IPS DF 6.9 (cell line): ENCODE results near the gene ZNF580.

Experiments
- DNase-seq: peaks from one replicate; pipeline ENCODE4 v3.0.0-alpha.2; 2013; ENCODE audit warnings: low read depth, low spot score
- H3K27ac ChIP-seq: one replicate; pipeline ENCODE4 v1.5.1; 2013; ENCODE audit warnings: low read length, control low read depth
- H3K27me3 ChIP-seq: 2 replicates; pipeline ENCODE4 v1.6.1; 2013; ENCODE audit warnings: mild to moderate bottlenecking, low read length; ENCODE audit not compliant: control insufficient read depth, insufficient read depth
- H3K36me3 ChIP-seq: 2 replicates; pipeline ENCODE4 v1.6.1; 2013; ENCODE audit warnings: low read length; ENCODE audit not compliant: control insufficient read depth, insufficient read depth
- H3K4me1 ChIP-seq: 2 replicates; pipeline ENCODE4 v1.6.1; 2013; ENCODE audit warnings: low read length; ENCODE audit not compliant: control insufficient read depth, insufficient read depth
- H3K4me3 ChIP-seq: 2 replicates; pipeline ENCODE4 v1.5.1; 2013; ENCODE audit warnings: mild to moderate bottlenecking, low read length
- H3K9me3 ChIP-seq: 2 replicates; pipeline ENCODE4 v1.6.1; 2013; ENCODE audit warnings: low read length, inconsistent platforms; ENCODE audit not compliant: control insufficient read depth, insufficient read depth
- WGBS: extraction: QIAGEN DNeasy Blood & Tissue Kit; methylation state at CpG from one replicate; pipeline ENCODE4 v1.1.7; 2013; ENCODE audit warnings: mixed read lengths, missing lambda C conversion rate; ENCODE audit not compliant: insufficient read length, insufficient coverage; 5-methylcytosine and 5-hydroxymethylcytosine counted together

The ZNF580 gene

GRCh38 chr19:55670280-55671053 is 29.7 kb downstream of the ZNF580 start:
- Histone ChIP-seq H3K4me3 (no peak overlapping the region), H3K36me3 (peaks cover 43% of the 10 kb centered on the region)
- WGBS = no CpG with 5 or more reads among the region's 23 CpGs

GRCh38 chr19:55671054-55671378 is 30.2 kb downstream of the ZNF580 start:
- no CpG with 5 or more reads among the region's 2 CpGs for WGBS
- peaks cover 40% of the 10 kb centered on the region for H3K36me3 ChIP-seq
- H3K27ac ChIP-seq = no peak overlapping the region

More at GRCh38 chr19:55670280-55671053, 29.7 kb downstream of the ZNF580 start:
- no peaks in the 10 kb centered on the region for H3K27me3 ChIP-seq
- no peaks in the 10 kb centered on the region for H3K9me3 ChIP-seq
- DNase-seq = no peak
- H3K27ac ChIP-seq = no peak overlapping the region
- no peaks in the 10 kb centered on the region for H3K4me1 ChIP-seq

GRCh38 chr19:55672418-55672817 is 31.6 kb downstream of the ZNF580 start:
- Histone ChIP-seq H3K36me3 (peaks cover 26% of the 10 kb centered on the region), H3K9me3 (no peaks in the 10 kb centered on the region), H3K27me3 (no peaks in the 10 kb centered on the region), H3K4me3 (no peak overlapping the region), H3K27ac (no peak overlapping the region), H3K4me1 (no peaks in the 10 kb centered on the region)
- no CpG with 5 or more reads among the region's 5 CpGs for WGBS
- DNase-seq = no peak

More at GRCh38 chr19:55671054-55671378, 30.2 kb downstream of the ZNF580 start:
- H3K4me1 ChIP-seq = no peaks in the 10 kb centered on the region
- no peaks in the 10 kb centered on the region for H3K9me3 ChIP-seq
- no peak for DNase-seq
- H3K27me3 ChIP-seq = no peaks in the 10 kb centered on the region
- no peak overlapping the region for H3K4me3 ChIP-seq

DNA sequence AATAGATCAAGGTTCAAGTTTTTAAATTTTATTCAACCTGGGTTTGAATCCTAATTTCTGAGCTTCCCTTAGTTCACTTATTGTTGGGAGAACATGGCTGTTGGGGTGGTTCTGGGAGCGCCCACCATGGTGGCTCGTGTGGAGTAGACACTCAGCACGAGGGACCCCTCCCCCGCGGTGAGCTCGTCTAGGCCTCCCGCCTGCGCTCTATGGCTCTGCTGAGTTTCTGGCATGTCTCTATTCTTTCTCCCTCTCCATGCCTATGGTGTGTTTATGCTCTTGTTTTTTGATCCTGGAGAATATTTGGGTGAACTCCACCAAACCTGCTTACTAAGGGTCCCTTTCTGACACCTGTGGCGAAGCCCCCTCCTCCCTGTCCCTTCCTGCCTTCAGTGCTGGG is 32.7 kb downstream of the ZNF580 start:
- Histone ChIP-seq H3K27ac (no peak overlapping the region), H3K27me3 (no peaks in the 10 kb centered on the region), H3K36me3 (peaks cover 21% of the 10 kb centered on the region), H3K9me3 (no peaks in the 10 kb centered on the region), H3K4me3 (no peak overlapping the region), H3K4me1 (no peaks in the 10 kb centered on the region)
- WGBS = no CpG with 5 or more reads among the region's 9 CpGs
- DNase-seq = no peak

- no peak for DNase-seq
- no peak overlapping the region for H3K4me3 ChIP-seq
- peaks cover 19% of the 10 kb centered on the region for H3K36me3 ChIP-seq
- H3K27ac ChIP-seq = no peak overlapping the region
- no CpG with 5 or more reads among the region's 15 CpGs for WGBS
- H3K27me3 ChIP-seq = no peaks in the 10 kb centered on the region
- H3K9me3 ChIP-seq = no peaks in the 10 kb centered on the region
- no peaks in the 10 kb centered on the region for H3K4me1 ChIP-seq
Observed at GRCh38 chr19:55673889-55674288, 33.1 kb downstream of the ZNF580 start.

GRCh38 chr19:55674459-55674840 is 33.6 kb downstream of the ZNF580 start:
- no peak for DNase-seq

DNA sequence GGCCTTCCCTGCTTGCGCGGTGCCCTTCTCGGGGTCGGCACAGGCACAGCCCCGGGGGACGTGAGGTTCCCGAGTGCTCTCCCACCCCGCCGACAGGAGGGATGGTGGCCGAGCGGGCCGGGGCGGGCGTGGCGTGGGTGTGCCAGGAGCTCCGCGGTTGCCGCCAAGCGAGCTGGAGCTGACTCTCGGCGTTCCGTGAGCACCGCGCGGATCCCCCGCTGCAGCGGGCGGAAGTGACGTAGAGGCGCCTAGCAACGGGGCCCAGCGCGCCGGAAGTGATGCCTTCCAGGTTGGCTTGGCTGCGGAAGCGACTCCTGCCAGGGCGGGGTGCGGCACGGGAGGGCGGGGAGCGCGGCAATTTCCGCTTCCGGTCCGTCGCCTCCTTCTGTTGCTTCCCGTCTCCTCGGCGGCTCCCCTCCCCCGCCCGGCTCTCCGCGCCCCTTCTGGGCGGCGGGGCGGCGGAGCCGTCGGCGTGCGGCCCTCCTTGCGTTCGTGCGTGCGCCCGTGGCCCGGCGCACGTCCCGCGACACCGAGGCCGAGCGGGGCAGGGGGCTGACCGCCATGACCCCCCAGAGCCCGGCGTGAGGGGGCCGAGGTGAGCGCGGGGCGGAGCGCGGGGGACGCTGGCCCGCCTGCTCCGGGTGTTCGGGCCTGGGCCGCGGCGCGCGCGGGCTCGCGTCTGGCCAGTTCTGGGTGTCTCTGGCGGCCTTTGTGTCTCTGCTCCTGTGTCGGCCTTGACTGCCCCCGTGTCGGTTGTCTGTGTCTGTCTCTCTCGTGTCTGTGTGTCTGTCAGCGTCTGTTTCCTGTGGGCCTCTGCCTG is 34.2 kb downstream of the ZNF580 start, which contains the start of gene EPN1:
TSS of gene EPN1 (plus strand) at position 386 of the 820 bp plus-strand sequence. CDS start 3,402 bp downstream, outside the sequence.
- Histone ChIP-seq H3K27ac (no peak within 1 kb of the TSS), H3K4me3 (peak within 1 kb of the TSS; percentile 92), H3K4me1 (no peaks in the 10 kb centered on the region), H3K36me3 (peaks cover 13% of the 10 kb centered on the region), H3K27me3 (no peaks in the 10 kb centered on the region), H3K9me3 (no peaks in the 10 kb centered on the region)
- DNase-seq = peak; percentile 78
- WGBS = no CpG with 5 or more reads among the region's 101 CpGs

More at GRCh38 chr19:55674459-55674840, 33.6 kb downstream of the ZNF580 start:
- Histone ChIP-seq H3K36me3 (peaks cover 14% of the 10 kb centered on the region), H3K27me3 (no peaks in the 10 kb centered on the region), H3K4me1 (no peaks in the 10 kb centered on the region), H3K4me3 (peak overlapping the region; percentile 92; the same call in 1 of the 2 replicates), H3K9me3 (no peaks in the 10 kb centered on the region), H3K27ac (no peak overlapping the region)
- no CpG with 5 or more reads among the region's 17 CpGs for WGBS

- Histone ChIP-seq H3K4me3 (peak overlapping the region; percentile 92; the same call in 1 of the 2 replicates), H3K27ac (no peak overlapping the region), H3K9me3 (no peaks in the 10 kb centered on the region), H3K36me3 (peaks cover 14% of the 10 kb centered on the region; the same call in 1 of the 2 replicates), H3K4me1 (no peaks in the 10 kb centered on the region; the same call in 1 of the 2 replicates), H3K27me3 (no peaks in the 10 kb centered on the region)
- no peak for DNase-seq
- WGBS = no CpG with 5 or more reads among the region's 16 CpGs
Observed at GRCh38 chr19:55675661-55676354, 35.0 kb downstream of the ZNF580 start.

- no CpG with 5 or more reads among the region's 5 CpGs for WGBS
- Histone ChIP-seq H3K27ac (no peak overlapping the region), H3K4me1 (no peaks in the 10 kb centered on the region; the same call in 1 of the 2 replicates), H3K9me3 (no peaks in the 10 kb centered on the region), H3K27me3 (no peaks in the 10 kb centered on the region), H3K4me3 (no peak overlapping the region), H3K36me3 (peaks cover 16% of the 10 kb centered on the region; the same call in 1 of the 2 replicates)
- no peak for DNase-seq
Observed at GRCh38 chr19:55676383-55676782, 35.6 kb downstream of the ZNF580 start.
